Uterus (tissue), 2 donors: ENCODE measurements around the gene ASTN2.

Experiments
- POLR2A ChIP-seq, 2 donors: fragments of 450-650 bp; IDR thresholded peaks; one replicate each; pipeline ENCODE4 v1.6.1; 2016; ENCODE audit warnings: antibody characterized with exemption in 2 of 2, mild to moderate bottlenecking in 1 of 2, moderate library complexity in 1 of 2
- TF ChIP-seq, protein P1 (sequence below), 4 experiments: fragments of 200-600 bp in 2 of 4; fragments of 450-650 bp in 2 of 4; sonication (generic) in 2 of 4; IDR thresholded peaks; one replicate each; pipeline ENCODE4 v1.5.1; 2016 to 2019; ENCODE audit warnings: antibody characterized with exemption in 4 of 4, mild to moderate bottlenecking in 2 of 4, moderate library complexity in 1 of 4

- TF ChIP-seq, protein P1, sequence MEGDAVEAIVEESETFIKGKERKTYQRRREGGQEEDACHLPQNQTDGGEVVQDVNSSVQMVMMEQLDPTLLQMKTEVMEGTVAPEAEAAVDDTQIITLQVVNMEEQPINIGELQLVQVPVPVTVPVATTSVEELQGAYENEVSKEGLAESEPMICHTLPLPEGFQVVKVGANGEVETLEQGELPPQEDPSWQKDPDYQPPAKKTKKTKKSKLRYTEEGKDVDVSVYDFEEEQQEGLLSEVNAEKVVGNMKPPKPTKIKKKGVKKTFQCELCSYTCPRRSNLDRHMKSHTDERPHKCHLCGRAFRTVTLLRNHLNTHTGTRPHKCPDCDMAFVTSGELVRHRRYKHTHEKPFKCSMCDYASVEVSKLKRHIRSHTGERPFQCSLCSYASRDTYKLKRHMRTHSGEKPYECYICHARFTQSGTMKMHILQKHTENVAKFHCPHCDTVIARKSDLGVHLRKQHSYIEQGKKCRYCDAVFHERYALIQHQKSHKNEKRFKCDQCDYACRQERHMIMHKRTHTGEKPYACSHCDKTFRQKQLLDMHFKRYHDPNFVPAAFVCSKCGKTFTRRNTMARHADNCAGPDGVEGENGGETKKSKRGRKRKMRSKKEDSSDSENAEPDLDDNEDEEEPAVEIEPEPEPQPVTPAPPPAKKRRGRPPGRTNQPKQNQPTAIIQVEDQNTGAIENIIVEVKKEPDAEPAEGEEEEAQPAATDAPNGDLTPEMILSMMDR (IDR thresholded peaks at IDR 0.05), result no peak
- TF ChIP-seq POLR2A (IDR thresholded peaks at IDR 0.05), result no peak
Measured at GRCh38 chr9:117245175-117245829, 169.6 kb downstream of the ASTN2 start.
